Panc1 (cell line): ENCODE measurements around the gene MCM7. TPM values are rescaled to one million over a fixed set of nuclear protein-coding genes. Genes with fewer than 3 reads are reported as not detected.

Source experiments
- ATAC-seq: fragments of 200-7000 bp; cut with Tn5 transposase; 2 replicates; pipeline ENCODE4 v1.9.1; 2020; ENCODE audit warnings: mild to moderate bottlenecking, moderate library complexity
- BruUV-seq: library from RNA; stranded (reverse); fragments of 400-500 nt; replicated peaks from 2 replicates; lab custom pipeline; 2021; lab: Mats Ljungman, UMichigan
- CTCF ChIA-PET: fragments of 300-600 bp; sonication (Branson Sonifier 250); formaldehyde crosslinking; loops from one replicate; lab custom pipeline; 2022; ENCODE audit warnings: antibody characterized with exemption; lab: Charles Lee
- POLR2A ChIA-PET: fragments of 300-600 bp; sonication (Branson Sonifier 250); formaldehyde crosslinking; loops from one replicate; lab custom pipeline; 2022; ENCODE audit warnings: antibody characterized with exemption; lab: Charles Lee
- DNase-seq: peaks from one replicate; pipeline ENCODE4 v3.0.0-alpha.2; 2010; ENCODE audit warnings: low read depth, low spot score
- H3K27ac ChIP-seq: 2 replicates; pipeline ENCODE4 v1.5.1; 2011; ENCODE audit warnings: mild to moderate bottlenecking, low read length, inconsistent platforms
- H3K27me3 ChIP-seq: fragments of 200-500 bp; sonication (Bioruptor generic); 2 replicates; pipeline ENCODE4 v1.6.0; 2014; ENCODE audit warnings: low read length, inconsistent platforms; ENCODE audit not compliant: control insufficient read depth, insufficient read depth
- H3K36me3 ChIP-seq: fragments of 200-500 bp; sonication (Bioruptor generic); 2 replicates; pipeline ENCODE4 v1.5.1; 2014; ENCODE audit warnings: inconsistent platforms, mild to moderate bottlenecking, low read length, moderate library complexity; ENCODE audit not compliant: control insufficient read depth, insufficient read depth
- H3K4me1 ChIP-seq: 2 replicates; pipeline ENCODE4 v1.5.1; 2011; ENCODE audit warnings: inconsistent platforms, mild to moderate bottlenecking, low read length, moderate library complexity; ENCODE audit not compliant: control insufficient read depth, insufficient read depth
- H3K4me3 ChIP-seq, 2 experiments: 2 replicates each; pipeline ENCODE4 v1.5.1; 2011 to 2012; ENCODE audit warnings: low read depth in 2 of 2, low read length in 2 of 2, mild to moderate bottlenecking in 2 of 2, inconsistent platforms in 1 of 2, moderate library complexity in 1 of 2
- H3K9me3 ChIP-seq: fragments of 200-500 bp; sonication (Bioruptor generic); 2 replicates; pipeline ENCODE4 v1.5.1; 2014; ENCODE audit warnings: low read depth, mild to moderate bottlenecking, inconsistent platforms, low read length, moderate library complexity; ENCODE audit not compliant: control insufficient read depth, insufficient read depth
- CTCF ChIP-seq: fragments of 450-650 bp; IDR thresholded peaks from 2 replicates; pipeline ENCODE4 v1.5.1; 2017; ENCODE audit warnings: mild to moderate bottlenecking
- POLR2AphosphoS5 ChIP-seq: IDR thresholded peaks from 2 replicates; pipeline ENCODE4 v1.6.1; 2012; ENCODE audit warnings: mild to moderate bottlenecking, low read depth, low read length, moderate library complexity
- REST ChIP-seq, 2 experiments: IDR thresholded peaks; 2 replicates each; pipeline ENCODE4 v1.6.1; 2011 to 2012; ENCODE audit warnings: low read depth in 2 of 2, control low read depth in 1 of 2, low read length in 1 of 2, mild to moderate bottlenecking in 1 of 2, moderate library complexity in 1 of 2; ENCODE audit not compliant: insufficient read depth in 1 of 2
- SIN3A ChIP-seq: IDR thresholded peaks from 2 replicates; pipeline ENCODE4 v1.6.1; 2012; ENCODE audit warnings: low read depth, mild to moderate bottlenecking, low read length, moderate library complexity, borderline replicate concordance; ENCODE audit not compliant: insufficient read depth
- TCF7L2 ChIP-seq: IDR thresholded peaks from 2 replicates; pipeline ENCODE4 v1.6.1; 2011; ENCODE audit warnings: mild to moderate bottlenecking, low read depth, low read length, inconsistent platforms
- in situ Hi-C: cut with HindIII; loops from 2 replicates; pipeline ENCODE4 v1.10.0; 2016; ENCODE audit warnings: low sequenced_read_pairs, low pct_unique_long_range_greater_than_20kb
- intact Hi-C: fragments of 100-400 bp; cut with micrococcal nuclease; formaldehyde crosslinking; loops from one replicate; pipeline ENCODE4 v1.10.0; 2022; ENCODE audit not compliant: unreplicated experiment
- total RNA-seq: library from RNA; stranded (reverse); gene quantifications from one replicate; pipeline ENCODE4 v1.2.1, GENCODE V29; 2021; ENCODE audit not compliant: unreplicated experiment

Gene MCM7
- total RNA-seq, 1 experiment from 2014 or later = 258 TPM

GRCh38 chr7:100095289-100095688 is 5.9 kb downstream of the MCM7 start:
- peaks cover 55% of the 10 kb centered on the region for H3K36me3 ChIP-seq

DNA sequence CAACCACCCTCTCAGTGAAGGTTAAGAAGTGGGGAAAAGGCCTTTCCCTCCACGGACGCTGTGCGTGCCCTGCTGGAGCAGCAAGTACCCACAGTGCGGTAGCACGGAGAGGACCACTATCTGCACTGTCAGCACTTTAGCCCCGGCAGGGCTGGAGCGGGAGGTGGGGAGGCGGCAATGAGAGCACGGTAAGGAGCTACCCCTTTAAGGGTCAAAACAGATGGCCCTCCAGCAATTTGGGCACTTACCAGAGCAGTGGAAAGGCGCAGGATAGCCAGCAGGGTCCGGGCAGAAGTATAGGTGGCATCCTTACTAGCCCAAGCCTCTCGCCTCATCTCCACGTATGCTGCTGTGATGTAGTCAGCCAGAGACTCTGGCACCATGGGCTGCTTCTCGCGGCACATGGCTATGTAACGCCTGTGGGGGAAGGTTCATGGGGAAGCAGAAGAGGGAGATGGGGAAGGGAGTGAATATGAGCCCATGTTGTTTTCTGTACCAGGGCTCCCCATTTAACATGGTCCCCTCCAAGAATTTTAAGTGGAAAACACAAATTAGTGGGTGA is 7.2 kb downstream of the MCM7 start:
- H3K27me3 ChIP-seq = no peaks in the 10 kb centered on the region
- H3K36me3 ChIP-seq = peaks cover 46% of the 10 kb centered on the region
- peaks cover 23% of the 10 kb centered on the region for H3K4me1 ChIP-seq
- ChIA-PET CTCF (no interaction called here), POLR2A (no interaction called here)
- DNase-seq (no peak), ATAC-seq (peak; percentile 19; the same call in 1 of the 2 replicates)
- no peaks in the 10 kb centered on the region for H3K9me3 ChIP-seq
- intact Hi-C loops = no loop called here
- H3K27ac ChIP-seq = peak overlapping the region; percentile 52; the same call in 1 of the 2 replicates
- no peak overlapping the region for H3K4me3 ChIP-seq
- in situ Hi-C loops = no loop called here
- no TSS peak for BruUV-seq
- TF ChIP-seq POLR2AphosphoS5 = peak; percentile 48; the same call in 1 of the 2 replicates
- no peak for TF ChIP-seq SIN3A

More at GRCh38 chr7:100095289-100095688, 5.9 kb downstream of the MCM7 start:
- Histone ChIP-seq H3K4me3 (no peak overlapping the region), H3K27me3 (no peaks in the 10 kb centered on the region), H3K4me1 (peaks cover 28% of the 10 kb centered on the region), H3K9me3 (no peaks in the 10 kb centered on the region), H3K27ac (peak overlapping the region; percentile 36; the same call in 1 of the 2 replicates)
- TF ChIP-seq REST (IDR thresholded peaks at IDR 0.05; ENCODE audit: insufficient read depth in 1 of 2, low read depth in 2 of 2, low read length in 1 of 2) = no peak
- ATAC-seq (no peak), DNase-seq (no peak)
- in situ Hi-C loops = no loop called here
- no TSS peak for BruUV-seq
- ChIA-PET POLR2A (no interaction called here), CTCF (no interaction called here)
- intact Hi-C loops = no loop called here

GRCh38 chr7:100093498-100093897 is 7.7 kb downstream of the MCM7 start:
- Histone ChIP-seq H3K27me3 (no peaks in the 10 kb centered on the region), H3K4me1 (peaks cover 23% of the 10 kb centered on the region), H3K9me3 (no peaks in the 10 kb centered on the region), H3K27ac (peak overlapping the region; percentile 52; the same call in 1 of the 2 replicates), H3K4me3 (no peak overlapping the region), H3K36me3 (peaks cover 41% of the 10 kb centered on the region)
- no TSS peak for BruUV-seq
- peak; percentile 23 for ATAC-seq
- in situ Hi-C loops (no loop called here), intact Hi-C loops (no loop called here)
- no peak for TF ChIP-seq SIN3A
- TF ChIP-seq TCF7L2 = no peak
- TF ChIP-seq CTCF = no peak
- TF ChIP-seq REST (IDR thresholded peaks at IDR 0.05; ENCODE audit: insufficient read depth in 1 of 2, low read depth in 2 of 2, low read length in 1 of 2) = no peak
- TF ChIP-seq POLR2AphosphoS5 = no peak
- no peak for DNase-seq
- ChIA-PET CTCF (no interaction called here), POLR2A (no interaction called here)
